HepG2 (cell line): ENCODE measurements around the gene WWP2. TPM values are rescaled to one million over a fixed set of nuclear protein-coding genes. Genes with fewer than 3 reads are reported as not detected.
A peak's percentile ranks its signal among the peaks of the same experiment; 100 is the strongest.

Experiments used
- MAZ ChIP-seq, 2 experiments: sonication (generic) in 1 of 2; formaldehyde crosslinking in 1 of 2; IDR thresholded peaks; 2 replicates each; pipeline versions ENCODE4 v1.5.0 to v1.6.1; 2012 to 2020; ENCODE audit warnings: low read depth in 2 of 2, mild to moderate bottlenecking in 2 of 2, borderline replicate concordance in 1 of 2, improper control_type of control experiment in 1 of 2, low read length in 1 of 2, missing genetic modification reagents in 1 of 2, moderate library complexity in 1 of 2
- SOX13 ChIP-seq, 3 experiments: fragments of 450-650 bp in 1 of 3; sonication (generic) in 1 of 3; formaldehyde crosslinking in 1 of 3; IDR thresholded peaks in 2 of 3; conservative IDR thresholded peaks in 1 of 3; 2 replicates each; pipeline versions ENCODE4 v1.5.0 to v1.6.1; 2016 to 2020; ENCODE audit warnings: antibody characterized with exemption in 1 of 3, mild to moderate bottlenecking in 1 of 3, missing compliant biosample characterization in 1 of 3, missing genetic modification reagents in 1 of 3, moderate library complexity in 1 of 3
- TAF1 ChIP-seq: sonication (generic); formaldehyde crosslinking; IDR thresholded peaks from 2 replicates; pipeline ENCODE4 v1.4.0; 2020; ENCODE audit warnings: missing genetic modification reagents
- ZNF24 ChIP-seq: fragments of 450-650 bp; IDR thresholded peaks from 2 replicates; pipeline ENCODE4 v1.6.1; 2017; ENCODE audit warnings: antibody characterized with exemption, mild to moderate bottlenecking
- ZNF263 ChIP-seq: sonication (generic); formaldehyde crosslinking; IDR thresholded peaks from 2 replicates; pipeline ENCODE4 v1.4.0; 2020; ENCODE audit warnings: missing genetic modification reagents
- ZNF703 ChIP-seq: sonication (generic); formaldehyde crosslinking; IDR thresholded peaks from 2 replicates; pipeline ENCODE4 v1.5.1; 2020; ENCODE audit warnings: missing genetic modification reagents, mild to moderate bottlenecking, moderate library complexity, borderline replicate concordance
- ZNF766 ChIP-seq: sonication (generic); formaldehyde crosslinking; IDR thresholded peaks from 2 replicates; pipeline ENCODE4 v1.5.0; 2020; ENCODE audit warnings: missing genetic modification reagents, borderline replicate concordance
- polyA plus RNA-seq, 8 experiments: library from polyadenylated mRNA; depleted of rRNA in 3 of 8; stranded (reverse) in 7 of 8; unstranded in 1 of 8; fragments of >200 nt; fragmentation: Illumina TruSeq in 4 of 8; extraction: Trizol in 4 of 8; gene quantifications; 2 replicates each; pipeline versions ENCODE4 v1.2.1 to v1.2.3, GENCODE V29; 2011 to 2016; ENCODE audit warnings: low read depth in 4 of 8, missing spikeins in 1 of 8, mixed read lengths in 1 of 8; ENCODE audit not compliant: insufficient read depth in 1 of 8
- total RNA-seq, 5 experiments: library from RNA; depleted of rRNA; stranded (reverse); fragments of >200 nt; fragmentation: Illumina TruSeq; extraction: Trizol; gene quantifications; 2 replicates each; pipeline ENCODE4 v1.2.3, GENCODE V29; 2016; ENCODE audit warnings: low read depth in 1 of 5
- TF ChIP-seq, protein P1 (sequence below): sonication (generic); formaldehyde crosslinking; IDR thresholded peaks from 2 replicates; pipeline ENCODE4 v1.5.0; 2020; ENCODE audit warnings: mild to moderate bottlenecking, missing genetic modification reagents, borderline replicate concordance
- TF ChIP-seq, protein P2 (sequence below): sonication (generic); formaldehyde crosslinking; IDR thresholded peaks from 2 replicates; pipeline ENCODE4 v1.4.0; 2020; ENCODE audit warnings: missing genetic modification reagents, borderline replicate concordance
- TF ChIP-seq, protein P3 (sequence below): sonication (generic); formaldehyde crosslinking; IDR thresholded peaks from 2 replicates; pipeline ENCODE4 v1.5.1; 2020; ENCODE audit warnings: mild to moderate bottlenecking, moderate library complexity, missing genetic modification reagents

Gene WWP2
- total and polyA plus RNA-seq, 2 of the 13 experiments (the other 11 are each of a cell fraction or from before 2014, with no cell fraction given), result 11.4 to 28.2 TPM

DNA sequence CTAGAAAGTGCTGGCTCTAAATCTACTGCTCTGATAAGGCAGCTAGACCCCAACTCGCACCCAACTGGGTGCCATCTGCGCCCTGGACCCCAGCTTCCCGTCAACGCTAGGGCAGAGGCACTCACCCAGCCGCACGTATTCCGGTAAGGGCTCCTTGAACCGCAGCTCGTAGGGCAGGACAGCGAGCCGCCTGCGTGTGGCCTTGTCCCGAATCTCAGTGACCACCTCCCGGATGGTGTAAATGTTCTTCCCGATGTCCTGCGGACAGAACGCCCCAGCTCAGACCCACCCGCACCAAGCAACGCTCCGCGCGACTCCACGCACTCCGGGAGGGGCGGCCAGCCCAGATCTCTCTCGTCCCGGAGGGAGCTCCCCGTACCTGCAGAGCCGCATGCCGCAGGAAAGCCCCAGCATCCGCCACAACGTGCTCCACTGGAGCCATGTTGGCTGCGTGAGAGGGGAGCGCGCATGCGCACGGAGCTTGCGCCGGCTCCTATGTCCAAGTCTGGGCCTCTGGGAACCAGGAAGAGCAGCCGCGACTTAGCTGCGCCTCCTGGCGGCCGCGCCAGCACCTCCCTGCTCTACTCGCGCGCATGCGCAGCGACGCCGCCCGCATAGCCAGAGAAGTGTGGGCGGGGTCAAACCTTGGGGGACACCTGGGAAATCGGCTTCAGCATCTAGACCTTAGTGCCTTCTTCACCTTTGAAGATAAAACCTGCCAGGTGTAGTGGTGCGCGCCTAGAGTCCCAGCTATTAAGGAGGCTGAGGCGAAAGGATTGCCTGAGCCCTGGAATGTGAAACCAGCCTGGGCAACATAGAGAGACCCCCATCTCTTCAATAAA, 7.4 kb upstream of the WWP2 start, which contains the start of gene NOB1 (continued):
- TF ChIP-seq, protein P1, sequence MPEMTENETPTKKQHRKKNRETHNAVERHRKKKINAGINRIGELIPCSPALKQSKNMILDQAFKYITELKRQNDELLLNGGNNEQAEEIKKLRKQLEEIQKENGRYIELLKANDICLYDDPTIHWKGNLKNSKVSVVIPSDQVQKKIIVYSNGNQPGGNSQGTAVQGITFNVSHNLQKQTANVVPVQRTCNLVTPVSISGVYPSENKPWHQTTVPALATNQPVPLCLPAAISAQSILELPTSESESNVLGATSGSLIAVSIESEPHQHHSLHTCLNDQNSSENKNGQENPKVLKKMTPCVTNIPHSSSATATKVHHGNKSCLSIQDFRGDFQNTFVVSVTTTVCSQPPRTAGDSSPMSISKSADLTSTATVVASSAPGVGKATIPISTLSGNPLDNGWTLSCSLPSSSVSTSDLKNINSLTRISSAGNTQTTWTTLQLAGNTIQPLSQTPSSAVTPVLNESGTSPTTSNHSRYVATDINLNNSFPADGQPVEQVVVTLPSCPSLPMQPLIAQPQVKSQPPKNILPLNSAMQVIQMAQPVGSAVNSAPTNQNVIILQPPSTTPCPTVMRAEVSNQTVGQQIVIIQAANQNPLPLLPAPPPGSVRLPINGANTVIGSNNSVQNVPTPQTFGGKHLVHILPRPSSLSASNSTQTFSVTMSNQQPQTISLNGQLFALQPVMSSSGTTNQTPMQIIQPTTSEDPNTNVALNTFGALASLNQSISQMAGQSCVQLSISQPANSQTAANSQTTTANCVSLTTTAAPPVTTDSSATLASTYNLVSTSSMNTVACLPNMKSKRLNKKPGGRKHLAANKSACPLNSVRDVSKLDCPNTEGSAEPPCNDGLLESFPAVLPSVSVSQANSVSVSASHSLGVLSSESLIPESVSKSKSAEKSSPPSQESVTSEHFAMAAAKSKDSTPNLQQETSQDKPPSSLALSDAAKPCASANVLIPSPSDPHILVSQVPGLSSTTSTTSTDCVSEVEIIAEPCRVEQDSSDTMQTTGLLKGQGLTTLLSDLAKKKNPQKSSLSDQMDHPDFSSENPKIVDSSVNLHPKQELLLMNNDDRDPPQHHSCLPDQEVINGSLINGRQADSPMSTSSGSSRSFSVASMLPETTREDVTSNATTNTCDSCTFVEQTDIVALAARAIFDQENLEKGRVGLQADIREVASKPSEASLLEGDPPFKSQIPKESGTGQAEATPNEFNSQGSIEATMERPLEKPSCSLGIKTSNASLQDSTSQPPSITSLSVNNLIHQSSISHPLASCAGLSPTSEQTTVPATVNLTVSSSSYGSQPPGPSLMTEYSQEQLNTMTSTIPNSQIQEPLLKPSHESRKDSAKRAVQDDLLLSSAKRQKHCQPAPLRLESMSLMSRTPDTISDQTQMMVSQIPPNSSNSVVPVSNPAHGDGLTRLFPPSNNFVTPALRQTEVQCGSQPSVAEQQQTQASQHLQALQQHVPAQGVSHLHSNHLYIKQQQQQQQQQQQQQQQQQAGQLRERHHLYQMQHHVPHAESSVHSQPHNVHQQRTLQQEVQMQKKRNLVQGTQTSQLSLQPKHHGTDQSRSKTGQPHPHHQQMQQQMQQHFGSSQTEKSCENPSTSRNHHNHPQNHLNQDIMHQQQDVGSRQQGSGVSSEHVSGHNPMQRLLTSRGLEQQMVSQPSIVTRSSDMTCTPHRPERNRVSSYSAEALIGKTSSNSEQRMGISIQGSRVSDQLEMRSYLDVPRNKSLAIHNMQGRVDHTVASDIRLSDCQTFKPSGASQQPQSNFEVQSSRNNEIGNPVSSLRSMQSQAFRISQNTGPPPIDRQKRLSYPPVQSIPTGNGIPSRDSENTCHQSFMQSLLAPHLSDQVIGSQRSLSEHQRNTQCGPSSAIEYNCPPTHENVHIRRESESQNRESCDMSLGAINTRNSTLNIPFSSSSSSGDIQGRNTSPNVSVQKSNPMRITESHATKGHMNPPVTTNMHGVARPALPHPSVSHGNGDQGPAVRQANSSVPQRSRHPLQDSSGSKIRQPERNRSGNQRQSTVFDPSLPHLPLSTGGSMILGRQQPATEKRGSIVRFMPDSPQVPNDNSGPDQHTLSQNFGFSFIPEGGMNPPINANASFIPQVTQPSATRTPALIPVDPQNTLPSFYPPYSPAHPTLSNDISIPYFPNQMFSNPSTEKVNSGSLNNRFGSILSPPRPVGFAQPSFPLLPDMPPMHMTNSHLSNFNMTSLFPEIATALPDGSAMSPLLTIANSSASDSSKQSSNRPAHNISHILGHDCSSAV (CRISPR knock-in tag), result no peak
- TF ChIP-seq, protein P2, sequence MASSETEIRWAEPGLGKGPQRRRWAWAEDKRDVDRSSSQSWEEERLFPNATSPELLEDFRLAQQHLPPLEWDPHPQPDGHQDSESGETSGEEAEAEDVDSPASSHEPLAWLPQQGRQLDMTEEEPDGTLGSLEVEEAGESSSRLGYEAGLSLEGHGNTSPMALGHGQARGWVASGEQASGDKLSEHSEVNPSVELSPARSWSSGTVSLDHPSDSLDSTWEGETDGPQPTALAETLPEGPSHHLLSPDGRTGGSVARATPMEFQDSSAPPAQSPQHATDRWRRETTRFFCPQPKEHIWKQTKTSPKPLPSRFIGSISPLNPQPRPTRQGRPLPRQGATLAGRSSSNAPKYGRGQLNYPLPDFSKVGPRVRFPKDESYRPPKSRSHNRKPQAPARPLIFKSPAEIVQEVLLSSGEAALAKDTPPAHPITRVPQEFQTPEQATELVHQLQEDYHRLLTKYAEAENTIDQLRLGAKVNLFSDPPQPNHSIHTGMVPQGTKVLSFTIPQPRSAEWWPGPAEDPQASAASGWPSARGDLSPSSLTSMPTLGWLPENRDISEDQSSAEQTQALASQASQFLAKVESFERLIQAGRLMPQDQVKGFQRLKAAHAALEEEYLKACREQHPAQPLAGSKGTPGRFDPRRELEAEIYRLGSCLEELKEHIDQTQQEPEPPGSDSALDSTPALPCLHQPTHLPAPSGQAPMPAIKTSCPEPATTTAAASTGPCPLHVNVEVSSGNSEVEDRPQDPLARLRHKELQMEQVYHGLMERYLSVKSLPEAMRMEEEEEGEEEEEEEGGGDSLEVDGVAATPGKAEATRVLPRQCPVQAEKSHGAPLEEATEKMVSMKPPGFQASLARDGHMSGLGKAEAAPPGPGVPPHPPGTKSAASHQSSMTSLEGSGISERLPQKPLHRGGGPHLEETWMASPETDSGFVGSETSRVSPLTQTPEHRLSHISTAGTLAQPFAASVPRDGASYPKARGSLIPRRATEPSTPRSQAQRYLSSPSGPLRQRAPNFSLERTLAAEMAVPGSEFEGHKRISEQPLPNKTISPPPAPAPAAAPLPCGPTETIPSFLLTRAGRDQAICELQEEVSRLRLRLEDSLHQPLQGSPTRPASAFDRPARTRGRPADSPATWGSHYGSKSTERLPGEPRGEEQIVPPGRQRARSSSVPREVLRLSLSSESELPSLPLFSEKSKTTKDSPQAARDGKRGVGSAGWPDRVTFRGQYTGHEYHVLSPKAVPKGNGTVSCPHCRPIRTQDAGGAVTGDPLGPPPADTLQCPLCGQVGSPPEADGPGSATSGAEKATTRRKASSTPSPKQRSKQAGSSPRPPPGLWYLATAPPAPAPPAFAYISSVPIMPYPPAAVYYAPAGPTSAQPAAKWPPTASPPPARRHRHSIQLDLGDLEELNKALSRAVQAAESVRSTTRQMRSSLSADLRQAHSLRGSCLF (CRISPR knock-in tag), result peak; percentile 6; the same call in 1 of the 2 replicates
- TF ChIP-seq MAZ (IDR thresholded peaks at IDR 0.05; ENCODE audit: borderline replicate concordance, low read depth, low read length), result no peak; the same call in 1 of the 2 replicates
- peak; percentile 96 for TF ChIP-seq MAZ (CRISPR knock-in tag; IDR thresholded peaks at IDR 0.05; ENCODE audit: low read depth)
- TF ChIP-seq ZNF766 (CRISPR knock-in tag), result peak; percentile 86; the same call in 1 of the 2 replicates
- TF ChIP-seq, protein P3, sequence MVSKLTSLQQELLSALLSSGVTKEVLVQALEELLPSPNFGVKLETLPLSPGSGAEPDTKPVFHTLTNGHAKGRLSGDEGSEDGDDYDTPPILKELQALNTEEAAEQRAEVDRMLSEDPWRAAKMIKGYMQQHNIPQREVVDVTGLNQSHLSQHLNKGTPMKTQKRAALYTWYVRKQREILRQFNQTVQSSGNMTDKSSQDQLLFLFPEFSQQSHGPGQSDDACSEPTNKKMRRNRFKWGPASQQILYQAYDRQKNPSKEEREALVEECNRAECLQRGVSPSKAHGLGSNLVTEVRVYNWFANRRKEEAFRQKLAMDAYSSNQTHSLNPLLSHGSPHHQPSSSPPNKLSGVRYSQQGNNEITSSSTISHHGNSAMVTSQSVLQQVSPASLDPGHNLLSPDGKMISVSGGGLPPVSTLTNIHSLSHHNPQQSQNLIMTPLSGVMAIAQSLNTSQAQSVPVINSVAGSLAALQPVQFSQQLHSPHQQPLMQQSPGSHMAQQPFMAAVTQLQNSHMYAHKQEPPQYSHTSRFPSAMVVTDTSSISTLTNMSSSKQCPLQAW (CRISPR knock-in tag), result peak; percentile 98
- no peak for TF ChIP-seq SOX13 (IDR thresholded peaks at IDR 0.05)
- TF ChIP-seq SOX13 (CRISPR knock-in tag; conservative IDR thresholded peaks at IDR 0.05 in 1 of 2, IDR thresholded peaks at IDR 0.05 in 1 of 2), result peak in 1 of 2 experiments; percentile 46; a peak in 2 of 4 replicates
- no peak for TF ChIP-seq ZNF703 (CRISPR knock-in tag)
- TF ChIP-seq ZNF263, result peak; percentile 71; the same call in 1 of the 2 replicates
- TF ChIP-seq TAF1 (CRISPR knock-in tag), result peak; percentile 99
- TF ChIP-seq ZNF24, result no peak
